ENCODE data around the gene XPR1. TPM values are rescaled to one million over a fixed set of nuclear protein-coding genes. Genes with fewer than 3 reads are reported as not detected.

The XPR1 gene
- total RNA-seq, 1 experiment from 2014 or later, result 36.1 TPM

DNA sequence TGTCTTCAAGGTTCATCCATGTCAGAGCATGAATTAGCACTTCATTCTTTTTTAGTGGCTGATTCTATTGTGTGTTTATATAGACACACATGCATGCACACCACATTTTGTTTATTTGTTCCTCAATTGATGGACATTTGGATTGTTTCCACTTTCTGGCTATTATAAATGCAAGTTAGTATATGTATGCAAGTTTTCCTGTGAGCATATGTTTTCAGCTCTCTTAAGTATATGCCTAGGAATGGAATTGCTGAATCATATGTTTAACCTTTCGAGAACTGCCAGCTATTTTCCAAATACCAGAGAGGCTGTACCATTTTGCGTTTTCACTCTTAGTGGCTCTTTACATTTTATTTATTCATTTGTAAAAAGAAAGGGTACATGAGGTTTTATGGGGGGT is 171.0 kb downstream of the XPR1 start:
- Histone ChIP-seq H3K27me3 (ENCODE audit: control insufficient read depth, insufficient read depth, low read length) (no peaks in the 10 kb centered on the region), H3K36me3 (ENCODE audit: control insufficient read depth, insufficient read depth, low read length) (no peaks in the 10 kb centered on the region), H3K4me1 (ENCODE audit: control insufficient read depth, insufficient read depth, low read length) (no peaks in the 10 kb centered on the region), H3K4me3 (ENCODE audit: low read depth in 2 of 2, low read length in 2 of 2) (no peak overlapping the region), H3K9me3 (ENCODE audit: control insufficient read depth, insufficient read depth, low read depth, low read length) (no peaks in the 10 kb centered on the region), H3K27ac (ENCODE audit: low read length) (no peak overlapping the region)
- DNase-seq (ENCODE audit: low read depth, low spot score), result no peak
- ATAC-seq, result no peak
- in situ Hi-C loops (cut with HindIII; ENCODE audit: low pct_unique_long_range_greater_than_20kb, low sequenced_read_pairs) (no loop called here), intact Hi-C loops (cut with micrococcal nuclease; ENCODE audit: unreplicated experiment) (no loop called here)
- POLR2A ChIA-PET, result no interaction called here
- no TSS peak for BruUV-seq (replicated peaks)
- TF ChIP-seq, protein P1, sequence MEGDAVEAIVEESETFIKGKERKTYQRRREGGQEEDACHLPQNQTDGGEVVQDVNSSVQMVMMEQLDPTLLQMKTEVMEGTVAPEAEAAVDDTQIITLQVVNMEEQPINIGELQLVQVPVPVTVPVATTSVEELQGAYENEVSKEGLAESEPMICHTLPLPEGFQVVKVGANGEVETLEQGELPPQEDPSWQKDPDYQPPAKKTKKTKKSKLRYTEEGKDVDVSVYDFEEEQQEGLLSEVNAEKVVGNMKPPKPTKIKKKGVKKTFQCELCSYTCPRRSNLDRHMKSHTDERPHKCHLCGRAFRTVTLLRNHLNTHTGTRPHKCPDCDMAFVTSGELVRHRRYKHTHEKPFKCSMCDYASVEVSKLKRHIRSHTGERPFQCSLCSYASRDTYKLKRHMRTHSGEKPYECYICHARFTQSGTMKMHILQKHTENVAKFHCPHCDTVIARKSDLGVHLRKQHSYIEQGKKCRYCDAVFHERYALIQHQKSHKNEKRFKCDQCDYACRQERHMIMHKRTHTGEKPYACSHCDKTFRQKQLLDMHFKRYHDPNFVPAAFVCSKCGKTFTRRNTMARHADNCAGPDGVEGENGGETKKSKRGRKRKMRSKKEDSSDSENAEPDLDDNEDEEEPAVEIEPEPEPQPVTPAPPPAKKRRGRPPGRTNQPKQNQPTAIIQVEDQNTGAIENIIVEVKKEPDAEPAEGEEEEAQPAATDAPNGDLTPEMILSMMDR (IDR thresholded peaks at IDR 0.05), result no peak
- no peak for TF ChIP-seq POLR2AphosphoS5 (IDR thresholded peaks at IDR 0.05; ENCODE audit: low read depth, low read length)
- TF ChIP-seq SIN3A (IDR thresholded peaks at IDR 0.05; ENCODE audit: borderline replicate concordance, insufficient read depth, low read depth, low read length), result no peak
- TF ChIP-seq TCF7L2 (IDR thresholded peaks at IDR 0.05; ENCODE audit: low read depth, low read length), result no peak
- TF ChIP-seq, protein P2, sequence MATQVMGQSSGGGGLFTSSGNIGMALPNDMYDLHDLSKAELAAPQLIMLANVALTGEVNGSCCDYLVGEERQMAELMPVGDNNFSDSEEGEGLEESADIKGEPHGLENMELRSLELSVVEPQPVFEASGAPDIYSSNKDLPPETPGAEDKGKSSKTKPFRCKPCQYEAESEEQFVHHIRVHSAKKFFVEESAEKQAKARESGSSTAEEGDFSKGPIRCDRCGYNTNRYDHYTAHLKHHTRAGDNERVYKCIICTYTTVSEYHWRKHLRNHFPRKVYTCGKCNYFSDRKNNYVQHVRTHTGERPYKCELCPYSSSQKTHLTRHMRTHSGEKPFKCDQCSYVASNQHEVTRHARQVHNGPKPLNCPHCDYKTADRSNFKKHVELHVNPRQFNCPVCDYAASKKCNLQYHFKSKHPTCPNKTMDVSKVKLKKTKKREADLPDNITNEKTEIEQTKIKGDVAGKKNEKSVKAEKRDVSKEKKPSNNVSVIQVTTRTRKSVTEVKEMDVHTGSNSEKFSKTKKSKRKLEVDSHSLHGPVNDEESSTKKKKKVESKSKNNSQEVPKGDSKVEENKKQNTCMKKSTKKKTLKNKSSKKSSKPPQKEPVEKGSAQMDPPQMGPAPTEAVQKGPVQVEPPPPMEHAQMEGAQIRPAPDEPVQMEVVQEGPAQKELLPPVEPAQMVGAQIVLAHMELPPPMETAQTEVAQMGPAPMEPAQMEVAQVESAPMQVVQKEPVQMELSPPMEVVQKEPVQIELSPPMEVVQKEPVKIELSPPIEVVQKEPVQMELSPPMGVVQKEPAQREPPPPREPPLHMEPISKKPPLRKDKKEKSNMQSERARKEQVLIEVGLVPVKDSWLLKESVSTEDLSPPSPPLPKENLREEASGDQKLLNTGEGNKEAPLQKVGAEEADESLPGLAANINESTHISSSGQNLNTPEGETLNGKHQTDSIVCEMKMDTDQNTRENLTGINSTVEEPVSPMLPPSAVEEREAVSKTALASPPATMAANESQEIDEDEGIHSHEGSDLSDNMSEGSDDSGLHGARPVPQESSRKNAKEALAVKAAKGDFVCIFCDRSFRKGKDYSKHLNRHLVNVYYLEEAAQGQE (IDR thresholded peaks at IDR 0.05; ENCODE audit: insufficient read depth in 1 of 2, low read depth in 2 of 2, low read length in 1 of 2), result no peak
- CTCF ChIA-PET, result no interaction called here

DNA sequence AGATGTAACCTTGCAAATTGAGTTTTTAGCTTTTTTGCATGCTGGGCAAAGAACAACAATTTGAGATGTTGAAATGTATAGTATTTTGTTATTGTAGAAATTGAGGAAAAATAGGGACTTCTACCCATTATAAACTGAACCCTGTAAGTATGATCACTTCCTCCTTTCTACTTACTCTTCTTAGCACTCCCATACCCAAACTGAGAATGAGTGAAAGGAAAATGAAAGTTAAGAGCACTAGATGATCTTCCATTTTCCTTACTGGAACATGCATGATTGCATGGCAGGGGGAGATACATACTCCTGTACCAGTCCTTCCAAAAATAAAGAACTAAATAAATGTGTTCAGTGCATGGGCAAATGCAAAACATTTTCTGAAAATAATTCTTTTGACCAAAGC is 173.5 kb downstream of the XPR1 start:
- Histone ChIP-seq H3K27ac (ENCODE audit: low read length) (no peak overlapping the region), H3K36me3 (ENCODE audit: control insufficient read depth, insufficient read depth, low read length) (no peaks in the 10 kb centered on the region), H3K4me1 (ENCODE audit: control insufficient read depth, insufficient read depth, low read length) (no peaks in the 10 kb centered on the region), H3K9me3 (ENCODE audit: control insufficient read depth, insufficient read depth, low read depth, low read length) (no peaks in the 10 kb centered on the region), H3K4me3 (ENCODE audit: low read depth in 2 of 2, low read length in 2 of 2) (no peak overlapping the region), H3K27me3 (ENCODE audit: control insufficient read depth, insufficient read depth, low read length) (no peaks in the 10 kb centered on the region)
- in situ Hi-C loops (cut with HindIII; ENCODE audit: low pct_unique_long_range_greater_than_20kb, low sequenced_read_pairs) (no loop called here), intact Hi-C loops (cut with micrococcal nuclease; ENCODE audit: unreplicated experiment) (no loop called here)
- BruUV-seq (replicated peaks), result no TSS peak
- ATAC-seq, result no peak
- DNase-seq (ENCODE audit: low read depth, low spot score), result no peak
- TF ChIP-seq, protein P1 (IDR thresholded peaks at IDR 0.05), result no peak
- TF ChIP-seq, protein P2 (IDR thresholded peaks at IDR 0.05; ENCODE audit: insufficient read depth in 1 of 2, low read depth in 2 of 2, low read length in 1 of 2), result no peak
- TF ChIP-seq POLR2AphosphoS5 (IDR thresholded peaks at IDR 0.05; ENCODE audit: low read depth, low read length) (no peak), TCF7L2 (IDR thresholded peaks at IDR 0.05; ENCODE audit: low read depth, low read length) (no peak), SIN3A (IDR thresholded peaks at IDR 0.05; ENCODE audit: borderline replicate concordance, insufficient read depth, low read depth, low read length) (no peak)
- CTCF ChIA-PET, result no interaction called here
- POLR2A ChIA-PET, result no interaction called here
